Stimulated activated effector memory CD8-positive, alpha-beta T cell treated with anti-CD3 and anti-CD28 coated beads, Interleukin-12 subunit alpha, Interleukin-12 subunit beta, amount 100 ng/mL, for 72 hours (primary cell): Measurements from ENCODE around the gene LRRTM4.
"Not testable (repeated sequence)": the region's sequence is repeated elsewhere in the genome, so short reads cannot be mapped to it uniquely, and the experiment has no call there.

Experiments used
- ATAC-seq: fragments of 150-1000 bp; cut with Tn5 transposase; 2 replicates; pipeline ENCODE4 v1.10.0; 2021
- DNase-seq, 2 donors: peaks; one replicate each; pipeline ENCODE4 v3.0.0; 2021 to 2022; ENCODE audit warnings: low spot score in 2 of 2
- H3K27ac Mint-ChIP-seq: one replicate; pipeline ENCODE4 v1.8.0; 2022; ENCODE audit warnings: mild to moderate bottlenecking, mixed read lengths
- H3K36me3 Mint-ChIP-seq: one replicate; pipeline ENCODE4 v1.8.0; 2022; ENCODE audit warnings: mild to moderate bottlenecking, mixed read lengths
- H3K4me1 Mint-ChIP-seq: one replicate; pipeline ENCODE4 v1.8.0; 2022; ENCODE audit warnings: mixed read lengths
- H3K4me3 Mint-ChIP-seq: one replicate; pipeline ENCODE4 v1.8.0; 2022; ENCODE audit warnings: mild to moderate bottlenecking, mixed read lengths
- H3K9me3 Mint-ChIP-seq: one replicate; pipeline ENCODE4 v1.8.0; 2022; ENCODE audit warnings: mixed read lengths

Gene LRRTM4

GRCh38 chr2:77191665-77192064 is 330.5 kb downstream of the LRRTM4 start:
- no peak for DNase-seq
- no peak overlapping the region for H3K27ac Mint-ChIP-seq
- no peaks in the 10 kb centered on the region for H3K36me3 Mint-ChIP-seq
- peaks cover 14% of the 10 kb centered on the region for H3K9me3 Mint-ChIP-seq
- no peak for ATAC-seq
- H3K4me3 Mint-ChIP-seq = no peak overlapping the region
- H3K4me1 Mint-ChIP-seq = no peaks in the 10 kb centered on the region

GRCh38 chr2:77190721-77191346 is 331.3 kb downstream of the LRRTM4 start:
- ATAC-seq (no peak), DNase-seq (no peak)
- Mint-ChIP-seq H3K4me1 (no peaks in the 10 kb centered on the region), H3K27ac (no peak overlapping the region), H3K9me3 (peaks cover 15% of the 10 kb centered on the region), H3K36me3 (no peaks in the 10 kb centered on the region), H3K4me3 (no peak overlapping the region)

- ATAC-seq (no peak), DNase-seq (no peak)
- Mint-ChIP-seq H3K4me1 (no peaks in the 10 kb centered on the region), H3K27ac (no peak overlapping the region), H3K4me3 (no peak overlapping the region), H3K36me3 (no peaks in the 10 kb centered on the region), H3K9me3 (peaks cover 28% of the 10 kb centered on the region)
Observed at GRCh38 chr2:77185052-77185451, 337.1 kb downstream of the LRRTM4 start.

GRCh38 chr2:77179297-77179696 is 342.9 kb downstream of the LRRTM4 start:
- H3K4me3 Mint-ChIP-seq = no peak overlapping the region
- H3K27ac Mint-ChIP-seq = no peak overlapping the region
- H3K9me3 Mint-ChIP-seq = peaks cover 15% of the 10 kb centered on the region
- H3K36me3 Mint-ChIP-seq = no peaks in the 10 kb centered on the region
- ATAC-seq (no peak), DNase-seq (no peak)
- no peaks in the 10 kb centered on the region for H3K4me1 Mint-ChIP-seq

GRCh38 chr2:77175266-77175780 is 346.9 kb downstream of the LRRTM4 start:
- H3K4me1 Mint-ChIP-seq, DNase-seq, ATAC-seq, H3K4me3 Mint-ChIP-seq, H3K27ac Mint-ChIP-seq, H3K36me3 Mint-ChIP-seq: not testable (repeated sequence)
- H3K9me3 Mint-ChIP-seq = peaks cover 18% of the 10 kb centered on the region

- Mint-ChIP-seq H3K27ac (no peak overlapping the region), H3K36me3 (no peaks in the 10 kb centered on the region), H3K9me3 (peaks cover 25% of the 10 kb centered on the region), H3K4me1 (no peaks in the 10 kb centered on the region), H3K4me3 (no peak overlapping the region)
- no peak for DNase-seq
- no peak for ATAC-seq
Observed at GRCh38 chr2:77169426-77169825, 352.8 kb downstream of the LRRTM4 start.

- H3K36me3 Mint-ChIP-seq, H3K27ac Mint-ChIP-seq, DNase-seq, ATAC-seq, H3K4me3 Mint-ChIP-seq, H3K4me1 Mint-ChIP-seq: not testable (repeated sequence)
- H3K9me3 Mint-ChIP-seq = peaks cover 28% of the 10 kb centered on the region
Observed at GRCh38 chr2:77164021-77164420, 358.2 kb downstream of the LRRTM4 start.

- no peak for DNase-seq
- no peak overlapping the region for H3K4me3 Mint-ChIP-seq
- ATAC-seq = no peak
Observed at GRCh38 chr2:77161009-77161408, 361.2 kb downstream of the LRRTM4 start.

GRCh38 chr2:77156599-77156998 is 365.6 kb downstream of the LRRTM4 start:
- DNase-seq (no peak), ATAC-seq (no peak)
- Mint-ChIP-seq H3K4me3 (no peak overlapping the region), H3K4me1 (no peaks in the 10 kb centered on the region), H3K36me3 (no peaks in the 10 kb centered on the region), H3K9me3 (peaks cover 15% of the 10 kb centered on the region), H3K27ac (no peak overlapping the region)

More at GRCh38 chr2:77161009-77161408, 361.2 kb downstream of the LRRTM4 start:
- Mint-ChIP-seq H3K4me1 (no peaks in the 10 kb centered on the region), H3K9me3 (peaks cover 32% of the 10 kb centered on the region), H3K36me3 (no peaks in the 10 kb centered on the region), H3K27ac (no peak overlapping the region)

GRCh38 chr2:77155511-77155910 is 366.7 kb downstream of the LRRTM4 start:
- peaks cover 20% of the 10 kb centered on the region for H3K9me3 Mint-ChIP-seq
- no peak overlapping the region for H3K27ac Mint-ChIP-seq
- H3K4me1 Mint-ChIP-seq = no peaks in the 10 kb centered on the region
- DNase-seq = no peak
- no peak for ATAC-seq
- no peak overlapping the region for H3K4me3 Mint-ChIP-seq
- no peaks in the 10 kb centered on the region for H3K36me3 Mint-ChIP-seq

- Mint-ChIP-seq H3K9me3 (peaks cover 16% of the 10 kb centered on the region), H3K4me3 (no peak overlapping the region), H3K27ac (no peak overlapping the region), H3K4me1 (no peaks in the 10 kb centered on the region), H3K36me3 (no peaks in the 10 kb centered on the region)
- DNase-seq = no peak
- ATAC-seq = no peak
Observed at GRCh38 chr2:77149565-77149964, 372.6 kb downstream of the LRRTM4 start.

- DNase-seq = no peak
- no peak overlapping the region for H3K4me3 Mint-ChIP-seq
- no peaks in the 10 kb centered on the region for H3K36me3 Mint-ChIP-seq
- no peaks in the 10 kb centered on the region for H3K4me1 Mint-ChIP-seq
- H3K27ac Mint-ChIP-seq = no peak overlapping the region
- peaks cover 13% of the 10 kb centered on the region for H3K9me3 Mint-ChIP-seq
- no peak for ATAC-seq
Observed at GRCh38 chr2:77147153-77147552, 375.0 kb downstream of the LRRTM4 start.

GRCh38 chr2:77144772-77145171 is 377.4 kb downstream of the LRRTM4 start:
- H3K9me3 Mint-ChIP-seq = peaks cover 4% of the 10 kb centered on the region
- no peak overlapping the region for H3K27ac Mint-ChIP-seq
- no peaks in the 10 kb centered on the region for H3K4me1 Mint-ChIP-seq
- no peak overlapping the region for H3K4me3 Mint-ChIP-seq
- no peaks in the 10 kb centered on the region for H3K36me3 Mint-ChIP-seq
- ATAC-seq (no peak), DNase-seq (no peak)

- Mint-ChIP-seq H3K27ac (no peak overlapping the region), H3K4me1 (no peaks in the 10 kb centered on the region), H3K36me3 (no peaks in the 10 kb centered on the region), H3K9me3 (peaks cover 13% of the 10 kb centered on the region), H3K4me3 (no peak overlapping the region)
- ATAC-seq (no peak), DNase-seq (no peak)
Observed at GRCh38 chr2:77142141-77142540, 380.0 kb downstream of the LRRTM4 start.

- peaks cover 19% of the 10 kb centered on the region for H3K9me3 Mint-ChIP-seq
- not testable (repeated sequence) for H3K27ac Mint-ChIP-seq
Observed at GRCh38 chr2:77128479-77128878, 393.7 kb downstream of the LRRTM4 start.

GRCh38 chr2:77127345-77127744 is 394.8 kb downstream of the LRRTM4 start:
- no peaks in the 10 kb centered on the region for H3K36me3 Mint-ChIP-seq
- no peak overlapping the region for H3K27ac Mint-ChIP-seq
- H3K9me3 Mint-ChIP-seq = peaks cover 21% of the 10 kb centered on the region
- DNase-seq = no peak
- H3K4me1 Mint-ChIP-seq = no peaks in the 10 kb centered on the region
- no peak overlapping the region for H3K4me3 Mint-ChIP-seq
- ATAC-seq = no peak

More at GRCh38 chr2:77128479-77128878, 393.7 kb downstream of the LRRTM4 start:
- not testable (repeated sequence) for H3K36me3 Mint-ChIP-seq, ATAC-seq, DNase-seq, H3K4me1 Mint-ChIP-seq, H3K4me3 Mint-ChIP-seq
